Mammary epithelial cell (primary cell): Measurements from ENCODE around the gene CCDC68.

ENCODE experiments used
- EZH2 ChIP-seq: IDR thresholded peaks from 2 replicates; pipeline ENCODE4 v1.6.1; 2012; ENCODE audit warnings: low read length, inconsistent platforms, borderline replicate concordance
- TF ChIP-seq, protein P1 (sequence below), 2 donors: IDR thresholded peaks in 1 of 2; conservative IDR thresholded peaks in 1 of 2; 2 replicates each; pipeline ENCODE4 v1.5.1; 2011 to 2012; ENCODE audit warnings: inconsistent platforms in 2 of 2, low read length in 2 of 2, mild to moderate bottlenecking in 2 of 2, control low read depth in 1 of 2, low read depth in 1 of 2; ENCODE audit not compliant: insufficient read depth in 1 of 2; ENCODE audit errors: extremely low read depth in 1 of 2

DNA sequence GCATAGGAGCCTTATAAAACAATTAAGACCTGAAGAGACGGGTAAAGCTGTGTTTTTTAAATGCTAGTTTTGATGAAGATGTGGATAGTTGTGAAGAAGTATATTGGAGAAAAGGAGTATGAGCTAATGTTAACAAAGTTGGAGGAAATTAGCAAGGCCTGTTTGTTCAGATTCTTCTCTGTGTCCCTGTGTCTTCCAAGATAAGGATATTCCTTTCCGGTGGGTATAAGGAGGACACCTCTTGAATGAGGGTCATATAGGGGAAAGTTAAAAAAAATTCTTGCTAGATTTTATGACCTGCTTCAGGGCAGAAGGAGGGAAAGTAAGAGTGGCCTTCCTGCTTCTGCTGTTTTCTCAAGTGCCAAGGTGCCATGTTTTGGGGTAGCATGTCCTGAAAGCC lies 59.0 kb downstream of the CCDC68 start:
- TF ChIP-seq, protein P1, sequence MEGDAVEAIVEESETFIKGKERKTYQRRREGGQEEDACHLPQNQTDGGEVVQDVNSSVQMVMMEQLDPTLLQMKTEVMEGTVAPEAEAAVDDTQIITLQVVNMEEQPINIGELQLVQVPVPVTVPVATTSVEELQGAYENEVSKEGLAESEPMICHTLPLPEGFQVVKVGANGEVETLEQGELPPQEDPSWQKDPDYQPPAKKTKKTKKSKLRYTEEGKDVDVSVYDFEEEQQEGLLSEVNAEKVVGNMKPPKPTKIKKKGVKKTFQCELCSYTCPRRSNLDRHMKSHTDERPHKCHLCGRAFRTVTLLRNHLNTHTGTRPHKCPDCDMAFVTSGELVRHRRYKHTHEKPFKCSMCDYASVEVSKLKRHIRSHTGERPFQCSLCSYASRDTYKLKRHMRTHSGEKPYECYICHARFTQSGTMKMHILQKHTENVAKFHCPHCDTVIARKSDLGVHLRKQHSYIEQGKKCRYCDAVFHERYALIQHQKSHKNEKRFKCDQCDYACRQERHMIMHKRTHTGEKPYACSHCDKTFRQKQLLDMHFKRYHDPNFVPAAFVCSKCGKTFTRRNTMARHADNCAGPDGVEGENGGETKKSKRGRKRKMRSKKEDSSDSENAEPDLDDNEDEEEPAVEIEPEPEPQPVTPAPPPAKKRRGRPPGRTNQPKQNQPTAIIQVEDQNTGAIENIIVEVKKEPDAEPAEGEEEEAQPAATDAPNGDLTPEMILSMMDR (conservative IDR thresholded peaks at IDR 0.05 in 1 of 2, IDR thresholded peaks at IDR 0.05 in 1 of 2; ENCODE audit: extremely low read depth in 1 of 2, insufficient read depth in 1 of 2, low read depth in 1 of 2, low read length in 2 of 2): no peak
- no peak for TF ChIP-seq EZH2
